ENCODE measurements around the gene ADAMTS19. TPM values are rescaled to one million over a fixed set of nuclear protein-coding genes. Genes with fewer than 3 reads are reported as not detected.
"Not testable (repeated sequence)": the region's sequence is repeated elsewhere in the genome, so short reads cannot be mapped to it uniquely, and the experiment has no call there.

The ADAMTS19 gene
- polyA plus RNA-seq, 3 donors, result 0.01 to 0.06 TPM; not detected in 1

DNA sequence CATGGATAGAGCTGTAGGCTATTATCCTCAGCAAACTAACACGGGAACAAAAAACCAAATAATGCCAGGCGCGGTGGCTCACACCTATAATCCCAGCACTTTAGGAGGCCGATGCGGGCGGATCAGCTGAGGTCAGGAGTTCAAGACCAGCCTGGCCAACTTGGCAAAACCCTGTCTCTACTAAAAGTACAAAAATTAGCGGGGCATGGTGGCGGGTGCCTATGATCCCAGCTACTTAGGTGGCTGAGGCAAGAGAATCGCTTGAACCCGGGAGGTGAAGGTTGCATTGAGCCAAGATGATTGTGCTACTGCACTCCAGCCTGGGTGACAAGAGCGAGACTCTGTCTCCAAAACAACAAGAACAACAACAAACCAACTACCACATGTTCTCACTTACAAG, 177.4 kb downstream of the ADAMTS19 start:
- 90 to 96% (median 95%) methylated on average over 11 of the region's 11 CpGs for WGBS, 3 donors
- not testable (repeated sequence) for H3K27ac ChIP-seq (ENCODE audit: low read depth, low read length)

DNA sequence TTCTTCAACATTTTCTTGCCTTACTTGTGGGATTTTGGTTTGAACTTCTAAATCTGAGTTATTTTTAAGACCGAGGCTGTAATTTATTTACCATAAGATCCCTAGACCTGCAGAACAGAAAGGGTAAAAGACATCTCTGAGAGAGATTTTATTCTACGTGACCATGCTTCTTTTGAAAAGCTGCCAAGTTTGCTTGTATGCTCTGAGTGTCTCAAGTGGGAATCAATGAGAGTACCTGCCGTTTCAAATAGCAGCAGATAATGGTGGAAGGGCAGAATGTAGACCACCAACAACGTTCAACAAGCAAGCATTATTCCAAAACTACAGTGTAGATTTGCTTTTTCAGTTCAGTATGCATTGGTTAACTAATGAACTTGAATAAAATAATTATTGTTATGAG, 179.2 kb downstream of the ADAMTS19 start:
- H3K27ac ChIP-seq (ENCODE audit: low read depth, low read length), result no peak overlapping the region
- 46 to 70% (median 70%) methylated on average over 4 of the region's 4 CpGs for WGBS, 3 donors

DNA sequence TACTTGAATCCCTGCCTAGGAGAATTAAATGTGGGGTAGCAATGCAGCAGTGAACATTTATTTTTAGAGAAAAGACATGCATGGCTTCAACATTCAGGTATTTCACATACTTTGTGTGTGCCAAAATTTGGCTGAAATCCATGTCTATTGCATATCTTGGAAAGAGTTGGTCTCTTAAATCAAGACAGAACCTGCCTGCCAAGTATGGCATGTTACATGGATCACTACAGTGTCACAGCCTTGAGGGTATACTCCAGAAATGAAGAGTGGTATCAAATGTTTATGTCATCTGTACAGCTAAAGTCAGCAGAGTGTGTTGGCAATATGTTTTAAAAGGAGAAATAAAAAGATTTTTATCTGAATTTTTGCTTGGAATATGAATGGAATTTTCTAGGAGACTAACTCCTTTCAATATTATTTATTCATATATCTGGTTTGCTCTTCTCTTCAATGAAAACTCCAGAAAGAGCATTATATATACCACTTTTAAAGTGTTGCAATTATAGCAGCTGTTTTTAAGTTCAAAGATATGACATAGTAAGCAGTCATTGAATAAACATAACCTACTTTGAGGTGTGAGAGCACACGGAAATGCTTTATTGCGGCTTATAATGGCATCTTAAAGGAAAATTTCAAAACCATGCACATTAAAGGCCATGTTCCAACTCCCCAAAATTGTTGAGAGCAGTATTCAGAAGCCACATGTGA, 192.4 kb downstream of the ADAMTS19 start:
- H3K27ac ChIP-seq (ENCODE audit: low read depth, low read length), result no peak overlapping the region
- 43 to 82% (median 64%) methylated on average over 2 of the region's 2 CpGs for WGBS, 3 donors

DNA sequence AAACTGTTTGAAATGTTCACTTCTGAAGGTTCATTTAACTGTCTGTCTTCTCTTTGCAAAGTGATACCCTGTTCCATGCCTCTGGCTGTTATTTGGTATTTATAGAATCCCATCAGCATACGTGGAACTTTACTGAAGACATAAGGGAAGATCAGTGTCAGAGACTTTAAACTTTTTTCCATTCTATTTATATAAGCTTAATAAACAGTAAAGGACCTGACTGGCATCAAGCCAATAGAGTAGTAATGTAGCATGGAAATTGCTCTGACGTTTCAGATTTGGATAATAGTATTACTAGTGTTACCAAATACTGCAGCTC, 192.9 kb downstream of the ADAMTS19 start:
- WGBS, 3 donors, result 25 to 50% (median 34%) methylated on average over 2 of the region's 2 CpGs
- H3K27ac ChIP-seq (ENCODE audit: low read depth, low read length), result no peak overlapping the region

DNA sequence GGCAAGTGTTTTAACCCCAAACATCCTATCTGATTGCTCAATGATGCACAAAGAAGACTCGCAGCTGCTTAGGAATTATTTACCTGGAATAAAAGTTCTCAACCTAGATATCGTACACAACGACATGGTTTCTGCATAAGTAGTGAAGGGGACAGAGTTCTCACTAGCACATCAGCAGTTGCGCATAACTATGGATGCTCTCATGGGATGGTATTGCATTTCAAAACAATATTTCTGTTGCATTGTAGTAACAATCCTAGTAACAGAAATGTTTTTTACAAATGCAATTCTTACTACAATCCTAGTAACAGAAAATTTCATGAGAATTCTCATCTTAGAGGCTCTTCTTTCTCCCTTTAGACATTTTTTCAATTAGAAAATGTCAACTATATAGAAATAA, 193.3 kb downstream of the ADAMTS19 start:
- H3K27ac ChIP-seq (ENCODE audit: low read depth, low read length), result no peak overlapping the region
- WGBS, 3 donors, result 83 to 87% (median 83%) methylated on average over 4 of the region's 4 CpGs

DNA sequence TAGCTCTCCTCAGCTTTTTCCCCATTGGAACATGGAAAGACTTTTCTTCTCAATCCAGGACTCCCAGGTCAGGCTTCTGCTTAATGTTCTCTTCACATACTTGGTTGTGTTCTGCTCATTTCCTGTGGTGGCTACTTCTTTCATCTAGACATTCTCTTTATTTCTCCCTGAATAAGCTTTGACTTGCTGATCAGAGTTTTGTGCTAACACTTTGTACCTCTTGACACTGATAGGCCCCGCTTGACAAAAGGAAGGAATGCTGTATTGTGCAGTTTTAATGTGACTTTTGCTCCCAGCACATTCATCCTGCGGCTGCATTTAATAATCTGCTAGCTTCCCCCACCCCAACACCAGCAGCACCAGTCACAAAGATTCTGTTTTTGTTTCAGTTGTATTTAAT, 196.9 kb downstream of the ADAMTS19 start:
- H3K27ac ChIP-seq (ENCODE audit: low read depth, low read length), result no peak overlapping the region
- 86 to 92% (median 89%) methylated on average over 2 of the region's 2 CpGs for WGBS, 3 donors

DNA sequence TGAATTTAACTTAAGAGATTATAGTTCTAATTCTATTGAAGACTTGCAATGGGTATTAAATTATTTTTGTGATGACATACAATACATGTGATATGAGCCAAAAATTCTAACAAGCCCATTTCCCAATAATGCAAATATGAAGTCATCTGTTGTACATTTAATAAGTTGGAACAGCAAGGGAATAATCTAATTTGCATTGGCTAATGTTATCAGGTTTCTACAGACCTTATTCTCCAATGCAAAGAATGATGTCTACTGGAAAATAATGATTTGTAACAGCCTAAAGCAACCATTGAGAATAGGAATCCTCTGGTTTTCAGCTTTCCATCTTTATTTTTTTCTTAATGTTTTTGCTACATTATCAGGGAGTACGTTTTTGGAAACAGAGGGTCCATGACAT, 198.7 kb downstream of the ADAMTS19 start:
- no peak overlapping the region for H3K27ac ChIP-seq (ENCODE audit: low read depth, low read length)
- WGBS, 3 donors, result 56 to 75% (median 69%) methylated on average over 1 of the region's 1 CpG

DNA sequence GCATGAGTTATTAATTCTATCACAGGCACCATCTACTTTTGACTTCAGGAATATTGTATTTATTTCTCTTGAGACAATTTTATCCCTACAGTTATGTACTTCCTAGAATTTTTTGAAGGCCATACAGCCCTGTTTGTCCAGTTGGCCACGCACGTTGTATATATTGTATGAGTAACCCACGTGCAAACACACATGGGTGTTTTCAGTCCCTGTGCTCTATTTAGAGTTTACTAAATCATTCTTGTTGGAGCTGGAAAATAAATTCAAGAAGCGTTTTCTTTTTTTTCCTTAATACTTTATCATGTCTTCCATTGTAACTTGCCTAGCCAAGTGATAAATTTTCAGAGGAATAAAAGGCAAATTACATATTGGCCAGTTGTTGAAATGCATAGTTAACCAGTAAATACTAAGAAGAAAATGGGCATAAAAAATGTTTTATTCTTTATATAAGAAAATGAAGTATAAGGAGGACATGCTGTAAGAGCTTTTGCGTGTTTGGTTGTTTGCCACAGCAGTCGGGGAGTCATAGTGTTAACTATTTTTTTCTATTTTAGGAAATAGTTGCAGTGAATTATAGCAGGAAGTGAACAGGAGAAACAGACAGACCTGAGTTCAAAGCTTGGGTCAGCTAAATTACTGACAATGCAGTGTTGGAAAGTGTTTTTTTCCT, 201.4 kb downstream of the ADAMTS19 start:
- WGBS, 3 donors, result 69 to 79% (median 71%) methylated on average over 6 of the region's 6 CpGs
- H3K27ac ChIP-seq (ENCODE audit: low read depth, low read length), result no peak overlapping the region

DNA sequence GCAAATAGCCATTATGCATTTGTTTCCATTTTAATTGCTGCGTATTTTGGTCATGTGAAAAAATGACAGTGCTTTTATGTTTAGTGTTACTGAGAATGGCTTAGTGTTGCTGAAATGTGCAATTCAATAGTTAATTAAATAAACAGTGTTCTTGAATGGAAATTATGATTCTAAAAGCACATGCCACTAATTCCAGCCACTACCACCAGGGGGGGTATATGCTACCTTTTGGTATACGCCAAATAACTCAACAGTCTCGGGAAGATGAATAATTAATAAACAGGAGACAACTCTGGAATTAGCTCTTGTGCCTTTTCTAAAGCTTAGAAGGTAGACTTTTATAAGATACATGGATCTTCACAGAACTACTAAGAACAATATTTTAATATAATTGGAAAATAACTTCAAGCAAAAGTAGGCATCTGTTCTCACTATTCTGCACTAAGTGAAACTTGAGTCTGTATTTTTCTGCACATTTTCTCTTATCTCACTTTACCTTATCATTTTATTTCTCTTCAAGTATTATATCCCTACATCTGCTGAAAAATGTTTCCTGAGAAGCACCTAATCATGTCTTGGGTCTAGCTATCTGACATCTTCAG, 204.3 kb downstream of the ADAMTS19 start:
- no peak overlapping the region for H3K27ac ChIP-seq (ENCODE audit: low read depth, low read length)
- 37 to 52% (median 51%) methylated on average over 3 of the region's 3 CpGs for WGBS, 3 donors

DNA sequence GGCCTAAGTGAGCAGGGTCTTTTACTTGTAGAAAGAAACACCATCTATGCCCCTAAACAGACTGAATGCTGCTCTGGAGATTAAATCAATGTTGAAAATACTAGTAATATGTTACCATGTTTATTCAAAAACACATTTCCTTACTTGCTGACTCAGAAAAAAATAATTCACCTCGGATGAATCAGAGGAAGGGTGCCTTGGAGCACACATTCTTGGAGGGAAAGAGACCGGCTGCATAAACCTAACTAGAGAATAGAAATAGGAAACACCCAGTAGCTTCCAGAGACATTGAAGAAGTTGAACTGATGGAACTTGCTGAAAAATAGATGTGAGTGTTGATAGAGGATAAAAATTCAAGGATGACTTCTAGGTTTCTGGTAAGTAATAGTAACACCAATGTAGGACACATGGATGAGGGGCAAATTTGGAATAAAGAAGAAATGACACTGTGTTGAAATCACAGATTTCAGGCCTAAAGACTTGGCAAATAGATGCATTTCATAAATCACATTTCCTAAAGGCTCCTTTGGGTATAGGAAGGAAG, 210.9 kb downstream of the ADAMTS19 start:
- H3K27ac ChIP-seq (ENCODE audit: low read depth, low read length), result no peak overlapping the region
- WGBS, 3 donors, result 47 to 69% (median 55%) methylated on average over 2 of the region's 2 CpGs

DNA sequence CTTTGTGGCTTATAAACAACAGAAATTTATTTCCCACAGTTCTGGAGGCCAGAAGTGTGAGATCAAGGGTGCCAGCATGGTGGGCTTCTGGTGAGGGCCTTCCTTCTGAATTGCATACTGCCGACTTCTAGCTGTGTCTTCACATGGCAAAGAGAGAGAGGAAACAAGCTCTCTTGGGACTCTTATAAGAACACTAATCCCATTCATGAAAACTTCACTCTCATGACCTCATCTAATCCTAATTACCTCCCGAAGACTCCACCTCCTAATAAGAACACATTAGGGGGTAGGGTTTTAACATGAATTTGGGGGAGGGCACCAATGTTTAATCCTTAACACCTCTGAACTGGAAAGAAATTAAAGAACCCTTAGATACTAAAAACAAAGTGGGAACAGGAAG, 211.9 kb downstream of the ADAMTS19 start:
- no peak overlapping the region for H3K27ac ChIP-seq (ENCODE audit: low read depth, low read length)
- 50 to 67% (median 64%) methylated on average over 2 of the region's 2 CpGs for WGBS, 3 donors

DNA sequence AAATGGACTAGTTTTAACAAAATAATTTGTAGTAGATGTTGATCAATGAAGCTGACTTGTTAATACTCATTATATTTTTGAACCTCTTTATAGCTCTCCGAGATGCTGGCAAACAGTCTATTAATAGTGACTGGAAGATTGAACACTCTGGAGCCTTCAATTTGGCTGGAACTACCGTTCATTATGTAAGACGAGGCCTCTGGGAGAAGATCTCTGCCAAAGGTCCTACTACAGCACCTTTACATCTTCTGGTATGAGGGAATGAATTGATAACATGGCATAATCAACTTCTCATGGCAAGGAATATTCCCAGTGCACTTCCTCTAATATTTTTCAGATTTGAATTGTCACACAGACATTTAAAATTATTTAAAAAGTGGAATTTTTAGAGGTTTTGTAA, 219.6 kb downstream of the ADAMTS19 start:
- no peak overlapping the region for H3K27ac ChIP-seq (ENCODE audit: low read depth, low read length)
- WGBS, 3 donors, result 41 to 57% (median 45%) methylated on average over 3 of the region's 3 CpGs

DNA sequence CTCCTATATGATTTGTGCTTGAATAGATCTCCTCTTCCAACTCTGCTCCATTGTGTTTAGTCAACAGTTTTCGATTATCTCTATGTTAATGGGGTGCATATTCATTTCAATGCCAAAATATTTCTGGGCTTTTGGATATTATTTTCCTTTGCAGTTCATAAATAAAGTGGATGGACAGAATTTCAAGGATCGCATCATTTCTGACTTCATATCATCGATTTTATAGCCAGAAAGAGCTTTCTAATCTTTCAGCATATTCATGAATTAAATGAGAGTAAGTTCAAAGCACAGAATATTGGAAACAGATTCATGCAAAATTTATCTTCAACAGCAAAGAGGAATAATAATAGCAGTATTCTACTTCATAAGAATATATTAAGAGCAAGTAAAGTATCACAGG, 227.8 kb downstream of the ADAMTS19 start:
- 72 to 78% (median 75%) methylated on average over 3 of the region's 3 CpGs for WGBS, 3 donors

DNA sequence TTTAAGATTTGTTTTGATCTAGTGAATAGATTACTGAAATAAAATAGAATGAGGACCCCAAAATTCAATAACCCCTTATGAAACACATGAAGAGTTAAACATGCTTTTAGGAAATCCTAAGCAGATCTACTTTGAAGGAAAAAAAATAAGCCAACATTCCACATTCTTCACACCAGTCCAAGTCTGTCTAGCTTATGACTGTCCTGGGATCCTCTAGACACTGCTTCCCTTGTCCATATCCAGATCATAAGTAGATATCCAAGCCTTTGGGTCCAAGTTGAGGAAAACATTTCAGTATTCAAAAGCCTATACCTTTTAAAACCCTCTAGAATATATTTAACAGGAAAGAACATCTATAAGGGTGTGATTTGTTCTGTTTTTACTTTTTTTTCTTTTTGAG, 228.9 kb downstream of the ADAMTS19 start:
- no peak overlapping the region for H3K27ac ChIP-seq (ENCODE audit: low read depth, low read length)

More for the DNA sequence above, 227.8 kb downstream of the ADAMTS19 start:
- H3K27ac ChIP-seq (ENCODE audit: low read depth, low read length), result no peak overlapping the region

DNA sequence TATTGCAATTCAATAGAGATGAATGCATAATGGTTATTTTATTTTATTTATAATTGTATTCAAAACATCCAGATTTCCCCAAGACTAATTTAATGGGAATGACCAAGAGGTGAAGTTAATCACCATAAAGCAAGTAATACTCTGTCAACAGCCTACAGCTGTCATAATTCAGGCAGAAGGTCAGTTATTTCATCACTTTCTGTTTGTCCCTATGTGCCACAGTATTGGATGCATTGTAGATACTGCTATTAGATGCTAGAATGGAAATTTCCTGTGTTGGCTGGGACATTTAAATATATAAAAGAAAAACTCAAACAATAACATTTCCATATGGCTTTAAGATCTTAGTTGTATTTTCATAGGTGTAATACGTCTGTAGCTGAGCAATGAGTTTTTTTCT, 231.1 kb downstream of the ADAMTS19 start:
- H3K27ac ChIP-seq (ENCODE audit: low read depth, low read length), result no peak overlapping the region
- whole genome bisulfite sequencing, 3 donors, result 67 to 77% (median 74%) methylated on average over 1 of the region's 1 CpG

DNA sequence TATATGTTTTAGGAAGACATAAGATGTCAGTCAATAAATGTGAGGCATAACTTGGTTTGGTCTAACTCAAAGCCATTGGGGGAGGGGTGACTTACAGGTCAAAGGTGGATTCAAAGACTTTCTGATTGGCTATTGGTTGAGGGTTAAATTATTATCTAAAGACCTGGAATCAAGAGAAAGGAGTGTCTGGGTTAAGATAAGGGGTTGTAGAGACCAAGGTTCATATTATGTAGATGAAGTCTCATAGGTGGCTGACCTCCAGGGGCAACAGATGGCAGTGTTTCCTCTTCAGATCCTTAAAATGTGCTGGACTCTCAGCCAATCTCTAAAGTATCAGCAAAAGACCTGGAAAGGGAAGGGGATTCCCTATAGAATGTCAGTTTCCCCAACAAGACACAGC, 236.5 kb downstream of the ADAMTS19 start:
- H3K27ac ChIP-seq (ENCODE audit: low read depth, low read length), result no peak overlapping the region

DNA sequence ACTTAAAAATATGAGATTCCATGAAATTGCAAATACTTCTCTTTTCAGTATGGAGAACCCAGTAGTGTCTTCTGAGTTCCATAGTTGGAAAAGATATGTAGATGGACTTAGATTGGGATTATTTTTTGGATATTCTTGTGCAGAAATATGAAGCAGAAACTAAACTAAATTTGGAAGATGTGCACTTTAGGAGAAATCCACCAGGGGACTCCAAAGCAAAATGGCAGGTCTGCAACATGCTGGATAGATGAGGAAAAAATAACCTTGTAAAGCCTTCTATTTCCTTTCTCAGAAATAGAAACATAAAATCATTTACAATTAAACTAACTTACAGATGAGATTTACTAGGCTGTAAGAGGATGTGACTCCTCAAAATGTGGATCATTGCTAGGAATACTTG, 238.6 kb downstream of the ADAMTS19 start:
- no peak overlapping the region for H3K27ac ChIP-seq (ENCODE audit: low read depth, low read length)

DNA sequence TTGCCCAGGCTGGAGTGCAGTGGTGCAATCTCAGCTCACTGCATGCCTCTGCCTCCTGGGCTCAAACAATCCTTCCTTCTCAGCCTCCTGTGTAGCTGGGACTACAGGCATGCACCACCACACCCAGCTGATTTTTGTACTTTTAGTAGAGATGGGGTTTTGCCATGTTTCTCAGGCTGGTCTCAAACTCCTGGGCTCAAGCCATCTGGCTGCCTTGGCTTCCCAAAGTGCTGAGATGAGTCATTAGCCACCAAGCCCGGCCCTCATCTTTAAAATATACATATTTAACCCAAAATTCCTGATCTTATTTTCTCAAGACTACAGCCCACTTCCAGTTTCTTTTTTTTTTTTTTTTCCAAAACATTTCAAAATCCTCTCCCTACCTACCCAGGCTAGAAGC, 256.1 kb downstream of the ADAMTS19 start:
- no peak overlapping the region for H3K27ac ChIP-seq (ENCODE audit: low read depth, low read length)
- 33 to 60% (median 55%) methylated on average over 1 of the region's 1 CpG for WGBS, 3 donors

DNA sequence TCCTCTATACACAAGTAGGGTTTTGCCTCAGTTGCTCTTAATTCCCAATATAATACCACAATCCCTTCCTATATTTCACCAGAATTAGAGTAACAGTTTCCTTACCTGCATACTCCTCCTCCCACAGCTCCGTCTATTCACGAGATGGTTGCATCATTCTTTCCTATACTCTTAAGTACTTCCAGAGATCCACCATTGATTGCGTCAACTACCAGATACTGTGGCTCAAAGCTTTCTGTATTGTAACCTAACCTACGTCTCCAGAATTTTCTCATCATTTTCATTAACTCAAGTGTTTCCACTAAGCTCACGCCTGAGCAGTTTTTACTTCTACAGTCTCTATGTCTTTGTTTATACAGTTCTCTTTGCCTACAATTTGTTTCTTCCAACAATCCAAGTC, 256.6 kb downstream of the ADAMTS19 start:
- WGBS, 3 donors, result 82 to 87% (median 87%) methylated on average over 5 of the region's 5 CpGs
- H3K27ac ChIP-seq (ENCODE audit: low read depth, low read length), result no peak overlapping the region

DNA sequence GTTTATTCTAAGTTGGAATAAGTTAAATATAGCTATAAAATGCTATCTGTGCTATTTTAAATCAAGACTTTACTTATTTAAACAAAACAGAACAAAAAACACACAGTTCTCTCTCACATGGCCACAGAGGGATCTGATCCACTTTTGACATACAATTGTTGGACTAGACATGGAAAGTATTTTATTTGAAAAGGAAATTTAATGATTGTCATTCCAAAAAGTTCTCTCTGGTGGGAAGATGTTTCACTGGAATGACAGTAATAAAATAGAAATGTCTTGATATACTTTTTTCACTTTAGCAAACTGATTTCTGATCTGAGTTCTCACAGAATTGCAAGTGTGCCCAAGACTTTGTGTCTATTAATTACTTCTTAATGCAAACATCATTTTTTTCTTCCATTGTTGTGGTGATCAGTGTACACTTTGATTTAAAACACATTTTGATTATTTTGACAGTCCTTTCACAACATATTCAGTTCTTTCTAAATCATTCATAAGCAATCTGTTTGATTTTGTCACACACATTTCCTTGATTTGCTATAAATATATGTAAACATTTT, 257.7 kb downstream of the ADAMTS19 start:
- H3K27ac ChIP-seq (ENCODE audit: low read depth, low read length), result no peak overlapping the region

Measured in adipose tissue (tissue), 3 donors.